ENCODE data around the gene SMAGP. TPM values are rescaled to one million over a fixed set of nuclear protein-coding genes. Genes with fewer than 3 reads are reported as not detected.
A peak's percentile ranks its signal among the peaks of the same experiment; 100 is the strongest.

SMAGP gene
- total and polyA plus RNA-seq, 2 donors (not counting 3 experiments of a cell fraction or from before 2014, with no cell fraction given) = 21.4 to 26.2 TPM

GRCh38 chr12:51246254-51246853, 23.9 kb downstream of the SMAGP start:
- Histone ChIP-seq H3K4me2 (ENCODE audit: insufficient read depth, low read length) (peak overlapping the region; percentile 47), H3K27ac (ENCODE audit: insufficient read depth, low read depth, low read length) (peak overlapping the region; percentile 10), H2AFZ (ENCODE audit: low read depth, low read length) (no peak overlapping the region), H3K36me3 (ENCODE audit: control insufficient read depth in 2 of 2, extremely low read depth in 1 of 2, insufficient read depth in 2 of 2, low read length in 2 of 2) (peaks cover 11 to 20% of the 10 kb centered on the region in 2 experiments), H3K9ac (replicated peaks; ENCODE audit: extremely low read depth, insufficient read depth, low read length) (peak overlapping the region; percentile 12), H3K27me3 (ENCODE audit: control insufficient read depth in 2 of 2, insufficient read depth in 2 of 2, low read length in 2 of 2) (no peaks in the 10 kb centered on the region), H3K9me3 (replicated peaks; ENCODE audit: control insufficient read depth, insufficient read depth, low read length) (no peaks in the 10 kb centered on the region), H3K4me3 (replicated peaks in 1 of 3; ENCODE audit: insufficient read depth in 1 of 3, low read depth in 1 of 3, low read length in 3 of 3) (no peak overlapping the region), H3K4me1 (ENCODE audit: control insufficient read depth, extremely low read depth, insufficient read depth, low read length) (peaks cover 22% of the 10 kb centered on the region), H4K20me1 (replicated peaks; ENCODE audit: control insufficient read depth, extremely low read depth, insufficient read depth, low read length) (no peaks in the 10 kb centered on the region), H3K79me2 (ENCODE audit: control insufficient read depth, insufficient read depth, low read length) (peaks cover 2% of the 10 kb centered on the region), H3K9me1 (replicated peaks; ENCODE audit: control insufficient read depth, extremely low read depth, insufficient read depth, low read length) (no peaks in the 10 kb centered on the region)
- dilution Hi-C loops (cut with MboI; ENCODE audit: extremely low pct_ligation_motif_present, low sequenced_read_pairs) (no loop called here), intact Hi-C loops (cut with micrococcal nuclease) (loop anchor here (2.0 kb wide), 1 partner anchor 16 kb away; no protein-coding TSS in a partner anchor)
- peak; percentile 72 for FAIRE-seq
- POLR2A ChIA-PET = interaction anchor here (0.9 kb wide), 1 partner anchor 28 kb away, joined by 4 read pairs; the partner anchor contains the start of gene POU6F1
- CTCF ChIA-PET = interaction anchor here (1.0 to 1.5 kb wide), 2 partner anchors 95 to 420 kb away, joined by 4 to 7 read pairs; no protein-coding TSS in a partner anchor
- BruUV-seq (replicated peaks) = no TSS peak
- peak; percentile 49 for DNase-seq (ENCODE audit: low read depth, low spot score)
- TF ChIP-seq JUN (IDR thresholded peaks at IDR 0.05; ENCODE audit: borderline replicate concordance, insufficient read depth, insufficient read length, low read depth) = no peak
- peak; percentile 54 for TF ChIP-seq POLR2AphosphoS5 (IDR thresholded peaks at IDR 0.05; ENCODE audit: insufficient read depth, low read depth, low read length)
- peak; percentile 86 for TF ChIP-seq GATA2 (IDR thresholded peaks at IDR 0.05; ENCODE audit: insufficient read depth, insufficient read length, low read depth, low read length)
- TF ChIP-seq CTCF (IDR thresholded peaks at IDR 0.05; ENCODE audit: extremely low read depth in 1 of 2, insufficient read depth in 1 of 2, low read depth in 1 of 2, low read length in 2 of 2) = peak in 1 of 2 donors; percentile 4
- TF ChIP-seq POLR2A (IDR thresholded peaks at IDR 0.05; ENCODE audit: low read depth, low read length) = no peak
